ENCODE measurements around the gene GRK5. TPM values are rescaled to one million over a fixed set of nuclear protein-coding genes. Genes with fewer than 3 reads are reported as not detected.

The GRK5 gene
- total RNA-seq, 4 donors from 2014 or later: 15.9 to 53.8 (median 18.4) TPM

DNA sequence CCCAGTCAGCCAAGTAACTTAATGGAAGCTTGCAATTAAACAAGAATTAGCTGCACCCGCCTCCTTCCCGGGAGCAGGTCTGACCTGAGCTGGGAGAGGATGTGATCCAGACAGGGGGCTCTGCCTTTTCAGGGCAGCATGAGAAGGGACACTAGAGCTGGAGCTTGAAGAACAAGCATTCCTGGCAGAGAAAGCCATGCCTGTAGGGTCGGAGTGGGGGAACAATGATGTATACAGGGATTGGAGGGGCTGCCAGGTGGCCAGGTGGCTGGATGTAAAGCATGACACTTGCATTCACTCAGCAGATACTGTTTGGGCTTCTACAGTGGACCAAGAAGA lies 112.5 kb downstream of the GRK5 start:
- no peak for ATAC-seq (ENCODE audit: low FRiP score)

DNA sequence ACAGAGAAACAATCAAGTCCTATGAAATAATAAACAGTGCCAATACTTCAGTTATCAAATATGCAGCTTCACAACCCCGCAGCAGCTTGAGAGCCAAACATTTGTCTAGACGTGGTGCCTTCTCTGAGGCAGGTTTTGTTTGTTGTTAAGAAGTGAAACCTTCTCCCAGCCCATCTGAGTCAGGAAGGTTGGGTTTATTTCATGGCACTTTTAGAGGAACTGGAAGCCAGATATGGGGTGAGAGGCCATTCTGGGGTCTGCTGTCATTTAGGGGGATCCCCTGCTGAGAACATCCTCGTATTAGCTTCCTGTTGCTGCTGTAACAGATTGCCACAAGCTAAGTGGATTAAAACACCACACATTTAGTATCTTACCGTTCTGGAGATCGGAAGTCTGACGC lies 113.6 kb downstream of the GRK5 start:
- DNase-seq (ENCODE audit: low spot score) (no peak), ATAC-seq (ENCODE audit: low FRiP score) (no peak)
- TF ChIP-seq, protein P1, sequence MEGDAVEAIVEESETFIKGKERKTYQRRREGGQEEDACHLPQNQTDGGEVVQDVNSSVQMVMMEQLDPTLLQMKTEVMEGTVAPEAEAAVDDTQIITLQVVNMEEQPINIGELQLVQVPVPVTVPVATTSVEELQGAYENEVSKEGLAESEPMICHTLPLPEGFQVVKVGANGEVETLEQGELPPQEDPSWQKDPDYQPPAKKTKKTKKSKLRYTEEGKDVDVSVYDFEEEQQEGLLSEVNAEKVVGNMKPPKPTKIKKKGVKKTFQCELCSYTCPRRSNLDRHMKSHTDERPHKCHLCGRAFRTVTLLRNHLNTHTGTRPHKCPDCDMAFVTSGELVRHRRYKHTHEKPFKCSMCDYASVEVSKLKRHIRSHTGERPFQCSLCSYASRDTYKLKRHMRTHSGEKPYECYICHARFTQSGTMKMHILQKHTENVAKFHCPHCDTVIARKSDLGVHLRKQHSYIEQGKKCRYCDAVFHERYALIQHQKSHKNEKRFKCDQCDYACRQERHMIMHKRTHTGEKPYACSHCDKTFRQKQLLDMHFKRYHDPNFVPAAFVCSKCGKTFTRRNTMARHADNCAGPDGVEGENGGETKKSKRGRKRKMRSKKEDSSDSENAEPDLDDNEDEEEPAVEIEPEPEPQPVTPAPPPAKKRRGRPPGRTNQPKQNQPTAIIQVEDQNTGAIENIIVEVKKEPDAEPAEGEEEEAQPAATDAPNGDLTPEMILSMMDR (IDR thresholded peaks at IDR 0.05): no peak

More for the DNA sequence above, 112.5 kb downstream of the GRK5 start:
- TF ChIP-seq, protein P1 (IDR thresholded peaks at IDR 0.05): no peak
- DNase-seq (ENCODE audit: low spot score): no peak

DNA sequence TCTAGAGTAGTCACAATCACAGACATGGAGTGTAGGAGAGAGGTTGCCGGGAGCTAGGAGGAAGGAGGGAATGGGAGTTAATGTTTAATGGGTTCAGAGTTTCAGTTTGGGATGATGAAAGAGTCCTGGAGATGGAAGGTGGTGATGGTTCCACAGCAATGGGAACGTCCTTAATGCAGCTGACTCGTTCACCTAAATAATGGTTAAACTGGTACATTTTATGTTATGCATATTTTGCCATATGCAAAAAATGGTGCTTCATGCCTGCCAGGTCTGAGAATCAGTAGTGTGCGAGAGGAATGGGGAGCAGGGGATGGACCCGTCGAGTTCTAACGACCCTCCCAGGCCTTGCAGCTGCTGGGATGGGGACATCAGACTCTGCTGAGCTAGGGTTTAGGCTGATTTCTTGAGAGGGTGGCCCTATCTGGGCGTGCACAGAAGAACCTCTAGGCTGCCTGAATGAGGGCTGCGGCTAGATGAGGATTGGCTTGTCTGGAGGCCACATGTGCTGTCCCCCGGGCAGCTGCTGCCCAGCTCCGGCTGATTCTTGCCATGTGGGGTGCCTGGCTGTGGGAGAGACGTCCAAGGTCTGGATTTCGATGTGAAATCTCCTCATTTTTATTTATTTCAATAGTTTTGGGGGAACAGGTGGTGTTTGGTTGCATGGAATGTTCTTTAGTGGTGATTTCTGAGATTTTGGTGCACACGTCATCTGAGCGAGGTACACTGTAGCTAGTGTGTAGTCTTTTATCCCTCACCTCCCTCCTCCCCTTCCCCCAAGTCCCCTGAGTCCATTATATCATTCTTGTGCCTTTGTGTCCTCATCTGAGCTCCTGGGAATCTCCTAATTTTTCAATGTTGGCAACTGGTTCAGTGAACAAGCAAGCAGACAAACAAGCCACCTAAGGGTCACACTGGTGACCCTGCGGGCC lies 116.0 kb downstream of the GRK5 start:
- ATAC-seq (ENCODE audit: low FRiP score): no peak
- TF ChIP-seq, protein P1 (IDR thresholded peaks at IDR 0.05): no peak
- DNase-seq (ENCODE audit: low spot score): no peak

DNA sequence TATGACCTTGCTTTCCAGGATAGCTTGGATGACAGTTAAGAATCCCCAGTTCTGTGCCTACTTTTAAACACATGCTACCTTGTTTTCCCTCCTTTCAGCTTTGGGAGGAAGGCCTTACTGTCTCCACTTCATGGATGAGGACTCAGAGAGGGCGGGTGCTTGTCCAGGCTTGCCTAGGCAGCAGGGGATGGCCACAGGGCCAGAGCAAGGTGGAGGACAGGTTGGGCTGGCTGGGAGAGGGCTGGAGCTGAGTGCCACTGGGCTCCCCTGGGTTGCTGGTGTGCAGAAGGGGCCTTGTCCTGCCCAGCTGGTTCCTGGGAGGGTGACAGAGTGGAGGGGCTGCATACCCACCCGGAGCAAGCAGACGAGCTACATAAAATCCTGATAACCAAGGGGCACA lies 117.8 kb downstream of the GRK5 start:
- TF ChIP-seq, protein P1 (IDR thresholded peaks at IDR 0.05): no peak
- ATAC-seq (ENCODE audit: low FRiP score) (no peak), DNase-seq (ENCODE audit: low spot score) (no peak)

DNA sequence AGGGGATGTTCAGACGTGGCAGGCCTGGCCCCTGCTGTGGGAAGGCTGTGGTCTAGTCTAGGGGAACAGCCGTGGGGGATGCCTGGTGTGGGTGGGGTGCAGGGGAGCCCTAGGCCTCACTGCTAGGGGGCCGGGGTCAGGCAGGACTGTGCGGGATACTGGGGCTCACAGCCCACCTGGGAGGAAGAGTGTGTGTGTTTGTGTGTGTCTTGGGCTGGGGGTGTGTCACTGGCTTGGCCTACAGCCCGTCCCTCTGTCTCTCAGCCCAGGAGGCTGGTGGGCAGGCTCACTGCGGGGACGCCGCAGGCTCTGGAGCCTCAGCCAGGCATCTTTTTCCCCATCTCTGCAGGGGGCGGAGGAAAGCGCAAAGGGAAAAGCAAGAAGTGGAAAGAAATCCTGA lies 118.8 kb downstream of the GRK5 start:
- DNase-seq (ENCODE audit: low spot score): no peak
- TF ChIP-seq, protein P1 (IDR thresholded peaks at IDR 0.05): no peak
- no peak for ATAC-seq (ENCODE audit: low FRiP score)

DNA sequence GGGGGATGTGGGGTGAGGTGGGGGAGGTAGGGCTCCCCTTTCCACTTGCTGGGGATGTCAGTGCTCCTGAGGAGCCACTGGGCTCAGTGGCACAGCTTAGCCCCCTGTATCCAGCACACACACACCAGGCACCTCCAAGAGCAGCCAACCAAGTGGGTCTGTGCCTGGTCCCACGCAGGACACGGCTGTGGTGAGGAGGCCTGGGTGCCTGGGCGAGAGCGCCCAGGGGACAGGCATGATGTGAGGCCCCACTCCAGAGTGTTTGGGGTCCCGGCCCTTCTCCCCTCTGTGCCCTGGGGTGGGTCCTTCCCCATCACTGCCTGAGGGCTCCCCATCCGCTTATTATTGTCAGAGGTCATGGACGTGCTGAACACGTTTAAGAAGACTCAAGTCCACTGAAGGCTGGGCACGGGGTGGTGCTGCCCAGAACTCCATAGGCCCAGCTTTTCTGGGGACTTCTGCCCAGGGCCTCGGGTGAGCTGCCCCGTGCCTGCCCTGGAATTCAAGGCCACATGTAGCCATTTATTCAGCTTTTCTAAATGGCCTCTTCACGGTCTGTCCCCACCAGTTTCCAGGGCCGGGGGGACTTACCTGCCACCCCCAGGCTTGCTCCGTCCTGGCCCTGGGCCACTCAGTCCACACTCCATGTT lies 119.8 kb downstream of the GRK5 start:
- DNase-seq (ENCODE audit: low spot score) (no peak), ATAC-seq (ENCODE audit: low FRiP score) (no peak)
- TF ChIP-seq, protein P1 (IDR thresholded peaks at IDR 0.05): no peak
